ENCODE results near the gene RFNG. TPM values are rescaled to one million over a fixed set of nuclear protein-coding genes. Genes with fewer than 3 reads are reported as not detected.

Gene RFNG
- polyA plus RNA-seq, 3 donors: 28.5 to 57.8 (median 47.2) TPM

DNA sequence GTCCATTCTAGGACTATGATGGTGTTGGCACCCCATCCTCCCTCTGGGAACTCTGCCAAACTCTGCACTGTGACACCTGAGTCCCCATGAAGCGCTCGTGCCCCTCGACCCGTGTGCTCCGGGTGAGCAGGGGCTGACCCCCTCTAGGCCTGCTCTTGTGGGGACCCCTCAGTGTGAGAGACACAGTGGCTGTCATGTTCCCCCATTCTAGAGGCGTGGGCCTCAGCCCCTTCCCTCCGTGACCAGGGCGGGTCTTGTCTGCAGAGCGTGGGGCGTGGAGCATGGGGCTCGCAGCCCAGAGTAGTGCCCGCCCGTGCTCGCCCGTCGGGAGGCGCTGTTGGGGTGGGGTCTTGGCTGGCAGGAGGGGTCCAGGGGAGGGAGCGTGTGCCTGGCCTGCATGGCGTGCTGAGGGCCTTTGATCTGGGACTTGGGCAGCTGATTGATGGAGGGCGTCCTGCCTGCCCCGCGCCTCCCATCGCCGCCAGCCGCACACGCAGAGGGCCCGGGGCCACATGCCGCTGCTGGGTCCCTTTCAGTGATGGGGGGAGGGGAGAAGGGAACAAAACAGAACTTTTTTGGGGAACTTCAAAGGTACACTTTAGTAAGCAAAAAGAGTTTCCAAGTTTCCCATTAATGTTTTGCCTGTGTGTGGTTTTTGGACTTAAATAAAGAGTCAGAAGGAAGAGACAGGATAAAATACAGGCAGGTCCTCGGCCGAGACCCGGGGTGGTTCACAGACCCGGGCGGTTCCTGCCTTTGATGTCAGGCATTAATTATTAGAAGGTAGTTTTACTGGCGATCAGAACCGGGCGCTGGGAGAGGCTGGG is 51.4 kb downstream of the RFNG start:
- DNase-seq (ENCODE audit: extremely low read depth in 1 of 11, low read depth in 9 of 11, low spot score in 4 of 11): no peak

DNA sequence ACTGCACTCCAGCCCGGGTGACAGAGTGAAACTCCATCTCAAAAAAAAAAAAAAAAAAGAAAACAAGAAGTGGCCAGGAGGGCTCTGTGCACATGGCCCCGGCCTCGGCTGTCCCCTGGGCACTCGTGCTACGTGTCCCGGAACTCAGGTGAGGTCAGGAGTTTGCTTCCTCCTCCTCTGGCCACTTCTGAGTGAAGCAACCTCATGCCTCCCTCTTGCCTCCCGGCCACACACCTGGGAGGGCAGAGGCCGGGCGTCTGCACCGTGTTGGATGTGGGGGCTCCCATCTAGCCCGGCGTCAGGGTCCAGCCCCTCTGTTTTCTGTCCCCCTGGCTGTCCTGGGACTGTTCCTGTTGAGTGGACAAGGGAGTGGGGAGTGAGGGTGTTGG is 52.0 kb downstream of the RFNG start:
- no peak for DNase-seq (ENCODE audit: extremely low read depth in 1 of 11, low read depth in 9 of 11, low spot score in 4 of 11)

DNA sequence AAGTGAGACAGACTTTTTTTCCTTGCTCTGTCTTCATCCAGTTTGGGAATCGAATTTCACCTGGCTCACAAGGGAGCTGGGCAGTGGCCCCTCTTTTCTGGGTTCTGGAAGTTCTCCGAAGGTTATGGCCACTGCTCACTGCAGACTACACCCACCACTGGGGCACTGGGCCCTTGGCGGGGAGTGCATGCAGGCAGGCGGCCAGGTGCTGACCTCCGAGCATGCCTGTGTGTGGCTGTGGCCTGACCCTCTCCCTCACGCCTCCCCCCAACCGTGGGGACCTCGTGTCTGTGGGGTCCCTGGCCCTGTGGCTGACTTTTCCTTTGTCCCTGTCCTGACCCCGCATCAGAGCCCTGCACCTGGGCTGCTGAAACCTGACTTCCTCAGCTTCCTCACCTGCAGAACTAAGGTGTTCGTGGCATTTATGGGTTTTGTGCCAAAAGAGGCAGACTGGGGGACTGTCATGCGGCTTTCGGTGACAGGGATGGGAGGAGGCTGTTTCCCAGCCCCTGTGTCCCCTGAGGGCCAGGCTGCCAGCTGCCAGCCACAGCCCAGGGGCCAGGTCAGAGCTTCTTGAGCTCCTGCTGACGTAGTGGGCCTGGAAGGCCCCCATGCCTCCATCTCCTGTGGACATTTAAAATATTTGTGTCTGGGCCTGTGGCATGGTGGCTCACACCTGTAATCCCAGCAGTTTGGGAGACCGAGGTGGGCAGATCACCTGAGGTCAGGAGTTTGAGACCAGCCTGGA is 52.7 kb downstream of the RFNG start:
- no peak for DNase-seq (ENCODE audit: extremely low read depth in 1 of 11, low read depth in 9 of 11, low spot score in 4 of 11)

DNA sequence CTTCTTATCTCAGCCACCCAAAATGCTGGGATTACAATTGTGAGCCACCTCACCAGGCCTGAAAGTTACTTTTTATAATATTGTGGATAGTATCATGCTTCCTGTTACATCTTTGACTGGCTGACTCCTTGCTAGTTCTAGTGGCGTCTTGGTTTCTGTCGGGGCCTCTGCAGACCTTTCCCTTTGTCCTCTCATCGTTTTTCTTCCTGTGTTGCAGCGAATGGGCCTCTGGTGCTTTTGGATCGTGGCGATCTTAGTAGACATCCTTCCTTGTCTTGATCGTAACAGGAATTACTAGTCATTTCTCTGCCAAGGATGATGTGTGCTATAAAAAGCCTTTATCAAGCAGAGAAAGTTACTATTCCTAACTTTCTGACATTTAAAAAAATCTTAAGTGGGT is 53.4 kb downstream of the RFNG start:
- no peak for DNase-seq (ENCODE audit: extremely low read depth in 1 of 11, low read depth in 9 of 11, low spot score in 4 of 11)

Other genes starting within 250 kb of the RFNG start
- 10 to 100 TPM in 2 of 3 donors, 1 to 10 TPM in 1; 7.1 to 17.7 (median 12.5) TPM for gene GCGR, start 247.7 kb downstream of the RFNG start, polyA plus RNA-seq (ENCODE audit: insufficient read length in 3 of 3)
- 100 to 1,000 TPM in 2 of 3 donors, 10 to 100 TPM in 1; 61.8 to 109 (median 107) TPM for gene MCRIP1, start 218.5 kb downstream of the RFNG start, polyA plus RNA-seq (ENCODE audit: insufficient read length in 3 of 3)
- under 1 TPM; 0.12 to 0.45 (median 0.17) TPM for gene PPP1R27, start 216.8 kb downstream of the RFNG start, polyA plus RNA-seq (ENCODE audit: insufficient read length in 3 of 3)
- 100 to 1,000 TPM; 401 to 475 (median 404) TPM for gene P4HB, start 191.3 kb downstream of the RFNG start, polyA plus RNA-seq (ENCODE audit: insufficient read length in 3 of 3)
- gene ARHGDIA, start 180.5 kb downstream of the RFNG start, polyA plus RNA-seq (ENCODE audit: insufficient read length in 3 of 3): 100 to 1,000 TPM; 145 to 242 (median 217) TPM
- gene ALYREF, start 160.2 kb downstream of the RFNG start, polyA plus RNA-seq (ENCODE audit: insufficient read length in 3 of 3): 10 to 100 TPM; 66.5 to 99.3 (median 76.1) TPM
- 100 to 1,000 TPM in 1 of 3 donors, 10 to 100 TPM in 2; 63.8 to 110 (median 93.7) TPM for gene ANAPC11, start 160.1 kb downstream of the RFNG start, polyA plus RNA-seq (ENCODE audit: insufficient read length in 3 of 3)
- gene NPB, start 149.6 kb downstream of the RFNG start, polyA plus RNA-seq (ENCODE audit: insufficient read length in 3 of 3): 1 to 10 TPM in 1 of 3 donors, under 1 TPM in 2; 0.93 to 1.4 (median 0.97) TPM
- 10 to 100 TPM; 40.1 to 48.5 (median 45.5) TPM for gene PCYT2, start 140.4 kb downstream of the RFNG start, polyA plus RNA-seq (ENCODE audit: insufficient read length in 3 of 3)
- gene SIRT7, start 133.6 kb downstream of the RFNG start, polyA plus RNA-seq (ENCODE audit: insufficient read length in 3 of 3): 10 to 100 TPM; 11.0 to 21.1 (median 14.1) TPM
- gene MAFG, start 124.1 kb downstream of the RFNG start, polyA plus RNA-seq (ENCODE audit: insufficient read length in 3 of 3): 10 to 100 TPM; 12.4 to 14.8 (median 13.8) TPM
- 10 to 100 TPM; 22.6 to 39.4 (median 26.8) TPM for gene PYCR1, start 114.5 kb downstream of the RFNG start, polyA plus RNA-seq (ENCODE audit: insufficient read length in 3 of 3)
- gene MYADML2, start 104.6 kb downstream of the RFNG start, polyA plus RNA-seq (ENCODE audit: insufficient read length in 3 of 3): under 1 TPM; 0.10 to 0.30 (median 0.14) TPM
- gene NOTUM, start 90.6 kb downstream of the RFNG start, polyA plus RNA-seq (ENCODE audit: insufficient read length in 3 of 3): 1 to 10 TPM; 1.9 to 3.5 (median 3.3) TPM
- 10 to 100 TPM; 20.1 to 39.0 (median 35.2) TPM for gene ASPSCR1, start 74.2 kb downstream of the RFNG start, polyA plus RNA-seq (ENCODE audit: insufficient read length in 3 of 3)
- gene CENPX, start 28.9 kb downstream of the RFNG start, polyA plus RNA-seq (ENCODE audit: insufficient read length in 3 of 3): 10 to 100 TPM; 28.8 to 47.2 (median 40.8) TPM
- 10 to 100 TPM; 10.8 to 17.5 (median 15.7) TPM for gene LRRC45, start 28.5 kb downstream of the RFNG start, polyA plus RNA-seq (ENCODE audit: insufficient read length in 3 of 3)
- 10 to 100 TPM in 2 of 3 donors, 1 to 10 TPM in 1; 8.3 to 16.2 (median 11.7) TPM for gene RAC3, start 20.1 kb downstream of the RFNG start, polyA plus RNA-seq (ENCODE audit: insufficient read length in 3 of 3)
- gene DCXR, start 14.1 kb downstream of the RFNG start, polyA plus RNA-seq (ENCODE audit: insufficient read length in 3 of 3): 100 to 1,000 TPM in 1 of 3 donors, 10 to 100 TPM in 2; 78.9 to 120 (median 88.7) TPM
- gene GPS1, start 87 bp upstream of the RFNG start, polyA plus RNA-seq (ENCODE audit: insufficient read length in 3 of 3): 100 to 1,000 TPM in 2 of 3 donors, 10 to 100 TPM in 1; 98.3 to 138 (median 132) TPM
- 10 to 100 TPM; 66.2 to 92.0 (median 90.5) TPM for gene DUS1L, start 14.0 kb upstream of the RFNG start, polyA plus RNA-seq (ENCODE audit: insufficient read length in 3 of 3)
- gene FASN, start 46.4 kb upstream of the RFNG start, polyA plus RNA-seq (ENCODE audit: insufficient read length in 3 of 3): 10 to 100 TPM; 32.1 to 58.6 (median 50.4) TPM
- gene CCDC57, start 161.0 kb upstream of the RFNG start, polyA plus RNA-seq (ENCODE audit: insufficient read length in 3 of 3): 10 to 100 TPM; 47.3 to 90.6 (median 57.0) TPM
- 10 to 100 TPM in 2 of 3 donors, 1 to 10 TPM in 1; 9.0 to 36.8 (median 10.5) TPM for gene SLC16A3, start 177.2 kb upstream of the RFNG start, polyA plus RNA-seq (ENCODE audit: insufficient read length in 3 of 3)
- gene CSNK1D, start 221.9 kb upstream of the RFNG start, polyA plus RNA-seq (ENCODE audit: insufficient read length in 3 of 3): 100 to 1,000 TPM; 116 to 137 (median 127) TPM

Measured in renal cortex interstitium (tissue), 11 donors.